C1 segment of cervical spinal cord (tissue), 14 donors: ENCODE data around the gene NKD1.

Experiments
- DNase-seq, 14 donors: peaks; one replicate each; lab custom pipeline; 2025; lab: John Stamatoyannopoulos, UW

Gene NKD1

GRCh38 chr16:50613281-50613963 is 65.2 kb downstream of the NKD1 start:
- no peak for DNase-seq

GRCh38 chr16:50613964-50614474 is 65.8 kb downstream of the NKD1 start:
- no peak for DNase-seq

GRCh38 chr16:50614955-50615724 is 66.9 kb downstream of the NKD1 start:
- DNase-seq, result no peak

- DNase-seq, result no peak
Measured at GRCh38 chr16:50615891-50616290, 67.7 kb downstream of the NKD1 start.

- no peak for DNase-seq
Measured at GRCh38 chr16:50616386-50616785, 68.2 kb downstream of the NKD1 start.

- no peak for DNase-seq
Measured at GRCh38 chr16:50616883-50617645, 68.9 kb downstream of the NKD1 start.

GRCh38 chr16:50617646-50618184 is 69.5 kb downstream of the NKD1 start:
- no peak for DNase-seq

GRCh38 chr16:50618238-50618918 is 70.2 kb downstream of the NKD1 start:
- no peak for DNase-seq

GRCh38 chr16:50619702-50620491 is 71.7 kb downstream of the NKD1 start:
- DNase-seq, result no peak

- DNase-seq, result no peak
Measured at GRCh38 chr16:50620646-50621451, 72.7 kb downstream of the NKD1 start.

- no peak for DNase-seq
Measured at GRCh38 chr16:50621452-50621792, 73.2 kb downstream of the NKD1 start.

GRCh38 chr16:50622029-50622428 is 73.8 kb downstream of the NKD1 start:
- no peak for DNase-seq

- no peak for DNase-seq
Measured at GRCh38 chr16:50622643-50623369, 74.6 kb downstream of the NKD1 start.

GRCh38 chr16:50624449-50624970 is 76.3 kb downstream of the NKD1 start:
- DNase-seq, result no peak

GRCh38 chr16:50625374-50625773 is 77.2 kb downstream of the NKD1 start:
- no peak for DNase-seq

GRCh38 chr16:50626868-50627267 is 78.7 kb downstream of the NKD1 start:
- no peak for DNase-seq

GRCh38 chr16:50627419-50627818 is 79.2 kb downstream of the NKD1 start:
- peak in 3 of 14 donors; percentile 2 to 8 (median 6) for DNase-seq

GRCh38 chr16:50628156-50628802 is 80.1 kb downstream of the NKD1 start:
- no peak for DNase-seq
